Karpas-422 (cell line): Measurements from ENCODE around the gene OSBPL8. TPM values are rescaled to one million over a fixed set of nuclear protein-coding genes. Genes with fewer than 3 reads are reported as not detected.

Experiments
- DNase-seq: peaks from one replicate; pipeline ENCODE4 v3.0.0-alpha.2; 2015
- H2AFZ ChIP-seq: fragments of 200-600 bp; sonication (generic); 2 replicates; pipeline ENCODE4 v1.6.1; 2014; ENCODE audit warnings: antibody characterized with exemption, low read length, mixed read lengths
- H3K27ac ChIP-seq: fragments of 200-600 bp; sonication (generic); 2 replicates; pipeline ENCODE4 v1.5.1; 2014; ENCODE audit warnings: mild to moderate bottlenecking, low read length, moderate library complexity
- H3K27me3 ChIP-seq: fragments of 200-600 bp; sonication (generic); 2 replicates; pipeline ENCODE4 v1.6.1; 2014; ENCODE audit warnings: low read length, mixed read lengths
- H3K36me3 ChIP-seq: fragments of 200-600 bp; sonication (generic); 2 replicates; pipeline ENCODE4 v1.6.1; 2014; ENCODE audit warnings: low read length, mixed read lengths; ENCODE audit not compliant: insufficient read depth
- H3K4me1 ChIP-seq: fragments of 200-600 bp; sonication (generic); 2 replicates; pipeline ENCODE4 v1.6.1; 2014; ENCODE audit warnings: mild to moderate bottlenecking, low read length, mixed read lengths
- H3K4me2 ChIP-seq: fragments of 200-600 bp; sonication (generic); 2 replicates; pipeline ENCODE4 v1.6.1; 2014; ENCODE audit warnings: low read length, low read depth, mild to moderate bottlenecking; ENCODE audit not compliant: poor library complexity, severe bottlenecking
- H3K4me3 ChIP-seq: fragments of 200-600 bp; sonication (generic); 2 replicates; pipeline ENCODE4 v1.5.1; 2014; ENCODE audit warnings: mild to moderate bottlenecking, antibody characterized with exemption, low read length, mixed read lengths
- H3K79me2 ChIP-seq: fragments of 200-600 bp; sonication (generic); 2 replicates; pipeline ENCODE4 v1.6.1; 2014; ENCODE audit warnings: mild to moderate bottlenecking, low read length, mixed read lengths
- H3K9ac ChIP-seq: fragments of 200-600 bp; sonication (generic); 2 replicates; pipeline ENCODE4 v1.6.0; 2014; ENCODE audit warnings: low read length
- H3K9me2 ChIP-seq: fragments of 200-600 bp; sonication (generic), shearing (Covaris generic); replicated peaks from 2 replicates; pipeline ENCODE4 v1.6.0; 2014; ENCODE audit warnings: mild to moderate bottlenecking, low read length, moderate library complexity; ENCODE audit not compliant: insufficient read depth
- H3K9me3 ChIP-seq: fragments of 300-700, 200-600 bp; sonication (generic); 2 replicates; pipeline ENCODE4 v1.6.1; 2014; ENCODE audit warnings: low read length, mixed read lengths
- H4K20me1 ChIP-seq: fragments of 200-600 bp; sonication (generic); 2 replicates; pipeline ENCODE4 v1.6.1; 2014; ENCODE audit warnings: mild to moderate bottlenecking, antibody characterized with exemption, low read length, low read depth; ENCODE audit not compliant: insufficient read depth
- total RNA-seq: library from RNA; depleted of rRNA; stranded (reverse); fragments of >200 nt; shearing (Covaris generic); gene quantifications from 2 replicates; pipeline ENCODE4 v1.2.3, GENCODE V29; 2014; ENCODE audit warnings: low replicate concordance

Gene OSBPL8
- total RNA-seq, 1 experiment from 2014 or later, result 116 TPM

GRCh38 chr12:76402259-76402658, 157.3 kb downstream of the OSBPL8 start:
- DNase-seq, result no peak
- no peak overlapping the region for H3K27ac ChIP-seq
- H4K20me1 ChIP-seq, result no peaks in the 10 kb centered on the region
- H3K4me2 ChIP-seq, result no peak overlapping the region
- no peaks in the 10 kb centered on the region for H3K9me3 ChIP-seq
- no peak overlapping the region for H2AFZ ChIP-seq
- no peaks in the 10 kb centered on the region for H3K4me1 ChIP-seq
- no peaks in the 10 kb centered on the region for H3K27me3 ChIP-seq
- no peak overlapping the region for H3K4me3 ChIP-seq
- H3K9ac ChIP-seq, result no peak overlapping the region
- H3K9me2 ChIP-seq, result no peaks in the 10 kb centered on the region
- peaks cover 38% of the 10 kb centered on the region; the same call in 1 of the 2 replicates for H3K36me3 ChIP-seq
- H3K79me2 ChIP-seq, result peaks cover 58% of the 10 kb centered on the region

GRCh38 chr12:76400136-76400535, 159.4 kb downstream of the OSBPL8 start:
- H4K20me1 ChIP-seq, result no peaks in the 10 kb centered on the region
- H3K4me1 ChIP-seq, result no peaks in the 10 kb centered on the region
- H3K9me3 ChIP-seq, result no peaks in the 10 kb centered on the region

GRCh38 chr12:76399040-76399439, 160.5 kb downstream of the OSBPL8 start:
- H3K9me3 ChIP-seq, result no peaks in the 10 kb centered on the region
- no peaks in the 10 kb centered on the region for H3K27me3 ChIP-seq
- H2AFZ ChIP-seq, result no peak overlapping the region
- H3K9ac ChIP-seq, result no peak overlapping the region
- no peaks in the 10 kb centered on the region for H4K20me1 ChIP-seq
- H3K9me2 ChIP-seq, result no peaks in the 10 kb centered on the region
- no peaks in the 10 kb centered on the region for H3K4me1 ChIP-seq
- peaks cover 46% of the 10 kb centered on the region; the same call in 1 of the 2 replicates for H3K36me3 ChIP-seq
- no peak for DNase-seq
- H3K4me2 ChIP-seq, result no peak overlapping the region
- H3K27ac ChIP-seq, result no peak overlapping the region
- peaks cover 38% of the 10 kb centered on the region for H3K79me2 ChIP-seq
- no peak overlapping the region for H3K4me3 ChIP-seq

More at GRCh38 chr12:76400136-76400535, 159.4 kb downstream of the OSBPL8 start:
- Histone ChIP-seq H3K79me2 (peaks cover 39% of the 10 kb centered on the region), H3K9ac (no peak overlapping the region), H3K27ac (no peak overlapping the region), H3K36me3 (peaks cover 37% of the 10 kb centered on the region; the same call in 1 of the 2 replicates), H2AFZ (no peak overlapping the region), H3K9me2 (no peaks in the 10 kb centered on the region), H3K4me3 (no peak overlapping the region), H3K4me2 (no peak overlapping the region), H3K27me3 (no peaks in the 10 kb centered on the region)
- no peak for DNase-seq

DNA sequence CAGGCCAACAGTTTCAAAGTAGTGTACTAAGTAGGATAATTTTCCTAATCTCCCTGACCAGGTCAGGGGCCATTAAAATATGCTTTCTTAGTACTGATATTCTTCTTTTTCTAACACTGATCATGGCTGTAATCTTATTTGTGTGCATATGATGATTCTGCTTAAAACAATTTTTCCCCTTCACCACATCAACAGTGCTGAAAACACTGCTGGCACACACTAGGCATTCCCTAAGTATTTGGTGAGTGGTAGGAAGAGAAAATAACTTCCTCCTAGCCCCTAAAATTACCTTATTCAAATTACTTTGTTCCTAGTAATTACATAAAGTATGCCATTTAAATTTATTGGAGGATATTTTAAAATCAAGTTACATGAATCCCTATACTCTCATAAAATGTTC, 161.5 kb downstream of the OSBPL8 start:
- no peaks in the 10 kb centered on the region for H3K27me3 ChIP-seq
- peaks cover 46% of the 10 kb centered on the region; the same call in 1 of the 2 replicates for H3K36me3 ChIP-seq

GRCh38 chr12:76391461-76391860, 168.1 kb downstream of the OSBPL8 start:
- no peak overlapping the region for H3K27ac ChIP-seq
- no peak overlapping the region for H3K4me3 ChIP-seq
- no peaks in the 10 kb centered on the region for H4K20me1 ChIP-seq
- no peaks in the 10 kb centered on the region for H3K27me3 ChIP-seq
- DNase-seq, result no peak
- H3K9me2 ChIP-seq, result no peaks in the 10 kb centered on the region
- peaks cover 41% of the 10 kb centered on the region; the same call in 1 of the 2 replicates for H3K36me3 ChIP-seq
- H3K4me1 ChIP-seq, result no peaks in the 10 kb centered on the region
- peaks cover 18% of the 10 kb centered on the region for H3K79me2 ChIP-seq
- H3K4me2 ChIP-seq, result no peak overlapping the region
- no peak overlapping the region for H3K9ac ChIP-seq
- no peaks in the 10 kb centered on the region for H3K9me3 ChIP-seq
- no peak overlapping the region for H2AFZ ChIP-seq

More for the DNA sequence above, 161.5 kb downstream of the OSBPL8 start:
- H3K79me2 ChIP-seq, result peaks cover 32% of the 10 kb centered on the region
- H3K4me3 ChIP-seq, result no peak overlapping the region
- H3K27ac ChIP-seq, result no peak overlapping the region
- no peak overlapping the region for H2AFZ ChIP-seq
- DNase-seq, result no peak
- no peaks in the 10 kb centered on the region for H3K4me1 ChIP-seq
- no peak overlapping the region for H3K9ac ChIP-seq
- H3K4me2 ChIP-seq, result no peak overlapping the region
- H4K20me1 ChIP-seq, result no peaks in the 10 kb centered on the region
- no peaks in the 10 kb centered on the region for H3K9me2 ChIP-seq
- H3K9me3 ChIP-seq, result no peaks in the 10 kb centered on the region

GRCh38 chr12:76387614-76388013, 172.0 kb downstream of the OSBPL8 start:
- Histone ChIP-seq H3K9me2 (no peaks in the 10 kb centered on the region), H2AFZ (no peak overlapping the region), H4K20me1 (no peaks in the 10 kb centered on the region), H3K27ac (no peak overlapping the region), H3K9me3 (no peaks in the 10 kb centered on the region), H3K27me3 (no peaks in the 10 kb centered on the region), H3K36me3 (peaks cover 54% of the 10 kb centered on the region), H3K79me2 (peaks cover 12% of the 10 kb centered on the region; the same call in 1 of the 2 replicates), H3K4me3 (no peak overlapping the region), H3K9ac (no peak overlapping the region), H3K4me2 (no peak overlapping the region), H3K4me1 (no peaks in the 10 kb centered on the region)
- no peak for DNase-seq

DNA sequence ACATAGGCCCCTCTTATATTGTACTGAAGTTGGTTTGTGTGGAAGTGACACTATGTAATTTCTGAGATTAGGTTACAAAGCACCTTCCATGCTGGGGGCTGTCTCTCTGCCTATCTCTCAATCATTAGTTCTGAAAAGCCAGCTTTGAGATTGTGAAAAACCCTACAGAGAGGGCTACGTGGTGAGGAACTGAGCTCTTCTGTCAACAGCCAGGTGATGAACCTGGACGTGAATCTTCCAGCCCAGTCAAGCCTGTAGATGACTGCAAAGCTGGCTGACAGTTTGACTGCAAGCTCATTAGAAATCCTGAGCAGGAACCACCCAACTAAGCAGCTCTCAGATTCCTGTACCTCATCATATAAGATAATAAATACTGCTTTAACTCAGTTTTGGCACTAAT, 175.0 kb downstream of the OSBPL8 start:
- peaks cover 6% of the 10 kb centered on the region; the same call in 1 of the 2 replicates for H3K79me2 ChIP-seq
- H2AFZ ChIP-seq, result no peak overlapping the region
- DNase-seq, result no peak
- peaks cover 46% of the 10 kb centered on the region for H3K36me3 ChIP-seq
- H3K27ac ChIP-seq, result no peak overlapping the region
- H3K4me1 ChIP-seq, result no peaks in the 10 kb centered on the region
- H4K20me1 ChIP-seq, result no peaks in the 10 kb centered on the region
- H3K9ac ChIP-seq, result no peak overlapping the region
- no peaks in the 10 kb centered on the region for H3K9me2 ChIP-seq
- no peak overlapping the region for H3K4me3 ChIP-seq
- H3K27me3 ChIP-seq, result no peaks in the 10 kb centered on the region
- no peak overlapping the region for H3K4me2 ChIP-seq
- no peaks in the 10 kb centered on the region for H3K9me3 ChIP-seq

- H3K27me3 ChIP-seq, result no peaks in the 10 kb centered on the region
- H3K9ac ChIP-seq, result no peak overlapping the region
- H3K4me2 ChIP-seq, result no peak overlapping the region
- H4K20me1 ChIP-seq, result no peaks in the 10 kb centered on the region
- H3K9me3 ChIP-seq, result no peaks in the 10 kb centered on the region
- H3K79me2 ChIP-seq, result peaks cover 4% of the 10 kb centered on the region; the same call in 1 of the 2 replicates
- H3K9me2 ChIP-seq, result no peaks in the 10 kb centered on the region
- H2AFZ ChIP-seq, result no peak overlapping the region
- no peak overlapping the region for H3K27ac ChIP-seq
- H3K36me3 ChIP-seq, result peaks cover 44% of the 10 kb centered on the region
- H3K4me1 ChIP-seq, result no peaks in the 10 kb centered on the region
- H3K4me3 ChIP-seq, result no peak overlapping the region
- no peak for DNase-seq
These were observed 175.6 kb downstream of the OSBPL8 start for GRCh38 chr12:76383988-76384387.
